Liver (tissue), 9 donors: ENCODE data around the gene RPA3. TPM values are rescaled to one million over a fixed set of nuclear protein-coding genes. Genes with fewer than 3 reads are reported as not detected.

Source experiments
- DNase-seq: peaks from one replicate; pipeline ENCODE4 v3.0.0-alpha.2; 2017; ENCODE audit warnings: low spot score
- H3K27ac ChIP-seq, 2 donors: one replicate each; pipeline ENCODE4 v1.7.0; 2013; ENCODE audit warnings: inconsistent platforms in 2 of 2, low read length in 2 of 2, control low read depth in 1 of 2, low read depth in 1 of 2, mild to moderate bottlenecking in 1 of 2
- H3K27me3 ChIP-seq, 4 donors: one replicate each; pipeline versions ENCODE4 v1.6.1 to v1.7.0; 2013; ENCODE audit warnings: low read length in 3 of 4, inconsistent platforms in 1 of 4, mild to moderate bottlenecking in 1 of 4, moderate library complexity in 1 of 4; ENCODE audit not compliant: control insufficient read depth in 4 of 4, insufficient read depth in 4 of 4
- H3K36me3 ChIP-seq, 4 donors: one replicate each; pipeline versions ENCODE4 v1.6.1 to v1.7.0; 2013; ENCODE audit warnings: low read length in 3 of 4, mild to moderate bottlenecking in 3 of 4, low read depth in 1 of 4, moderate library complexity in 1 of 4; ENCODE audit not compliant: control insufficient read depth in 4 of 4, insufficient read depth in 3 of 4
- H3K4me1 ChIP-seq, 4 donors: one replicate each; pipeline versions ENCODE4 v1.6.1 to v1.7.0; 2013; ENCODE audit warnings: low read length in 3 of 4, mild to moderate bottlenecking in 3 of 4, moderate library complexity in 1 of 4; ENCODE audit not compliant: control insufficient read depth in 4 of 4, insufficient read depth in 4 of 4
- H3K4me3 ChIP-seq, 3 donors: one replicate each; pipeline versions ENCODE4 v1.6.1 to v1.7.0; 2013; ENCODE audit warnings: low read length in 3 of 3, control low read depth in 1 of 3, low read depth in 1 of 3, mild to moderate bottlenecking in 1 of 3
- H3K9ac ChIP-seq, 2 donors: one replicate each; pipeline ENCODE4 v1.7.0; 2013; ENCODE audit warnings: low read length in 2 of 2, mild to moderate bottlenecking in 2 of 2, moderate library complexity in 2 of 2, control low read depth in 1 of 2, low read depth in 1 of 2
- H3K9me3 ChIP-seq, 4 donors: one replicate each; pipeline versions ENCODE4 v1.6.1 to v1.7.0; 2013; ENCODE audit warnings: low read length in 3 of 4; ENCODE audit not compliant: control insufficient read depth in 4 of 4
- ATF3 ChIP-seq: IDR thresholded peaks from 2 replicates; pipeline ENCODE4 v1.6.1; 2016; ENCODE audit warnings: antibody characterized with exemption
- EGR1 ChIP-seq, 2 donors: IDR thresholded peaks; 2 replicates each; pipeline ENCODE4 v1.6.1; 2016 to 2018; ENCODE audit warnings: antibody characterized with exemption in 2 of 2, low read depth in 2 of 2
- FOXA1 ChIP-seq: IDR thresholded peaks from 2 replicates; pipeline ENCODE4 v1.6.1; 2016; ENCODE audit warnings: antibody characterized with exemption
- FOXA2 ChIP-seq: IDR thresholded peaks from 2 replicates; pipeline ENCODE4 v1.6.1; 2016; ENCODE audit warnings: antibody characterized with exemption
- GABPA ChIP-seq, 2 donors: IDR thresholded peaks in 1 of 2; conservative IDR thresholded peaks in 1 of 2; 2 replicates each; pipeline ENCODE4 v1.6.1; 2016; ENCODE audit warnings: antibody characterized with exemption in 2 of 2, mild to moderate bottlenecking in 1 of 2, moderate library complexity in 1 of 2
- HNF4A ChIP-seq, 2 donors: conservative IDR thresholded peaks; 2 replicates each; pipeline ENCODE4 v1.6.1; 2016; ENCODE audit warnings: antibody characterized with exemption in 2 of 2, mild to moderate bottlenecking in 2 of 2
- HNF4G ChIP-seq: IDR thresholded peaks from 2 replicates; pipeline ENCODE4 v1.6.1; 2016; ENCODE audit warnings: antibody characterized with exemption
- JUND ChIP-seq, 2 donors: IDR thresholded peaks; 2 replicates each; pipeline ENCODE4 v1.6.1; 2016; ENCODE audit warnings: antibody characterized with exemption in 2 of 2
- NR2F2 ChIP-seq: IDR thresholded peaks from 2 replicates; pipeline ENCODE4 v1.6.1; 2016; ENCODE audit warnings: antibody characterized with exemption
- RAD21 ChIP-seq, 2 donors: IDR thresholded peaks; 2 replicates each; pipeline ENCODE4 v1.6.1; 2016; ENCODE audit warnings: antibody characterized with exemption in 2 of 2, mild to moderate bottlenecking in 2 of 2
- RXRA ChIP-seq, 2 donors: IDR thresholded peaks; 2 replicates each; pipeline ENCODE4 v1.6.1; 2017 to 2018; ENCODE audit warnings: antibody characterized with exemption in 2 of 2, mild to moderate bottlenecking in 1 of 2
- SP1 ChIP-seq: IDR thresholded peaks from 2 replicates; pipeline ENCODE4 v1.6.1; 2018; ENCODE audit warnings: antibody characterized with exemption, mild to moderate bottlenecking
- TAF1 ChIP-seq: conservative IDR thresholded peaks from 2 replicates; pipeline ENCODE4 v1.6.1; 2016; ENCODE audit warnings: antibody characterized with exemption, mild to moderate bottlenecking
- YY1 ChIP-seq: IDR thresholded peaks from 2 replicates; pipeline ENCODE4 v1.6.1; 2016; ENCODE audit warnings: antibody characterized with exemption, mild to moderate bottlenecking
- ZBTB33 ChIP-seq: IDR thresholded peaks from 2 replicates; pipeline ENCODE4 v1.6.1; 2016; ENCODE audit warnings: antibody characterized with exemption
- WGBS: extraction: QIAGEN DNeasy Blood & Tissue Kit; methylation state at CpG from one replicate; pipeline ENCODE4 v1.1.7; 2013; 5-methylcytosine and 5-hydroxymethylcytosine counted together
- polyA plus RNA-seq, 2 donors: library from polyadenylated mRNA; stranded (reverse) in 1 of 2; unstranded in 1 of 2; fragments of 200-250 nt in 1 of 2; fragments of >200 nt in 1 of 2; fragmentation: Nextera tagmentation in 1 of 2; extraction: Ambion mirVana in 1 of 2; gene quantifications; one replicate each; pipeline versions ENCODE4 v1.2.1 to v1.2.3, GENCODE V29; 2013 to 2015
- total RNA-seq, 2 donors: library from RNA; depleted of rRNA; stranded (reverse); fragments of >200 nt; gene quantifications; one replicate each; pipeline ENCODE4 v1.2.3, GENCODE V29; 2014
- TF ChIP-seq, protein P1 (sequence below): IDR thresholded peaks from 2 replicates; pipeline ENCODE4 v1.6.1; 2016; ENCODE audit warnings: antibody characterized with exemption
- TF ChIP-seq, protein P2 (sequence below): IDR thresholded peaks from 2 replicates; pipeline ENCODE4 v1.6.1; 2016; ENCODE audit warnings: antibody characterized with exemption, mild to moderate bottlenecking
- TF ChIP-seq, protein P3 (sequence below): fragments of 150-350 bp; IDR thresholded peaks from 2 replicates; pipeline ENCODE4 v1.5.1; 2017; ENCODE audit warnings: improper control_type of control experiment, low read depth, low read length; ENCODE audit not compliant: missing input control
- donor health status: healthy.
- donor health status: healthy.
- donor health status: healthy.
- donor health status: healthy.
- donor health status: healthy.

The RPA3 gene
- total and polyA plus RNA-seq, 4 donors: 13.0 to 53.1 (median 18.6) TPM

- no peak overlapping the region for H3K27ac ChIP-seq
- no peaks in the 10 kb centered on the region for H3K9me3 ChIP-seq
- 93% methylated on average over 4 of the region's 4 CpGs for WGBS
- no peaks in the 10 kb centered on the region for H3K36me3 ChIP-seq
- H3K4me3 ChIP-seq: no peak overlapping the region
- TF ChIP-seq ATF3 (no peak), RAD21 (IDR thresholded peaks at IDR 0.05) (no peak)
- no peaks in the 10 kb centered on the region for H3K27me3 ChIP-seq
- DNase-seq: no peak
- peaks cover 0 to 3% (median 0%) of the 10 kb centered on the region in 4 donors for H3K4me1 ChIP-seq
- H3K9ac ChIP-seq: no peak overlapping the region
Measured at GRCh38 chr7:7707806-7708205, 10.6 kb downstream of the RPA3 start.

GRCh38 chr7:7707246-7707645 lies 11.2 kb downstream of the RPA3 start:
- Histone ChIP-seq H3K9ac (no peak overlapping the region), H3K27ac (no peak overlapping the region), H3K4me3 (no peak overlapping the region), H3K4me1 (peaks cover 0 to 7% (median 0%) of the 10 kb centered on the region in 4 donors), H3K36me3 (no peaks in the 10 kb centered on the region), H3K9me3 (no peaks in the 10 kb centered on the region), H3K27me3 (no peaks in the 10 kb centered on the region)
- 96% methylated on average over 2 of the region's 2 CpGs for WGBS
- no peak for TF ChIP-seq FOXA2
- TF ChIP-seq HNF4A (conservative IDR thresholded peaks at IDR 0.05): no peak
- TF ChIP-seq, protein P1, sequence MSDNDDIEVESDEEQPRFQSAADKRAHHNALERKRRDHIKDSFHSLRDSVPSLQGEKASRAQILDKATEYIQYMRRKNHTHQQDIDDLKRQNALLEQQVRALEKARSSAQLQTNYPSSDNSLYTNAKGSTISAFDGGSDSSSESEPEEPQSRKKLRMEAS: no peak
- TF ChIP-seq, protein P2, sequence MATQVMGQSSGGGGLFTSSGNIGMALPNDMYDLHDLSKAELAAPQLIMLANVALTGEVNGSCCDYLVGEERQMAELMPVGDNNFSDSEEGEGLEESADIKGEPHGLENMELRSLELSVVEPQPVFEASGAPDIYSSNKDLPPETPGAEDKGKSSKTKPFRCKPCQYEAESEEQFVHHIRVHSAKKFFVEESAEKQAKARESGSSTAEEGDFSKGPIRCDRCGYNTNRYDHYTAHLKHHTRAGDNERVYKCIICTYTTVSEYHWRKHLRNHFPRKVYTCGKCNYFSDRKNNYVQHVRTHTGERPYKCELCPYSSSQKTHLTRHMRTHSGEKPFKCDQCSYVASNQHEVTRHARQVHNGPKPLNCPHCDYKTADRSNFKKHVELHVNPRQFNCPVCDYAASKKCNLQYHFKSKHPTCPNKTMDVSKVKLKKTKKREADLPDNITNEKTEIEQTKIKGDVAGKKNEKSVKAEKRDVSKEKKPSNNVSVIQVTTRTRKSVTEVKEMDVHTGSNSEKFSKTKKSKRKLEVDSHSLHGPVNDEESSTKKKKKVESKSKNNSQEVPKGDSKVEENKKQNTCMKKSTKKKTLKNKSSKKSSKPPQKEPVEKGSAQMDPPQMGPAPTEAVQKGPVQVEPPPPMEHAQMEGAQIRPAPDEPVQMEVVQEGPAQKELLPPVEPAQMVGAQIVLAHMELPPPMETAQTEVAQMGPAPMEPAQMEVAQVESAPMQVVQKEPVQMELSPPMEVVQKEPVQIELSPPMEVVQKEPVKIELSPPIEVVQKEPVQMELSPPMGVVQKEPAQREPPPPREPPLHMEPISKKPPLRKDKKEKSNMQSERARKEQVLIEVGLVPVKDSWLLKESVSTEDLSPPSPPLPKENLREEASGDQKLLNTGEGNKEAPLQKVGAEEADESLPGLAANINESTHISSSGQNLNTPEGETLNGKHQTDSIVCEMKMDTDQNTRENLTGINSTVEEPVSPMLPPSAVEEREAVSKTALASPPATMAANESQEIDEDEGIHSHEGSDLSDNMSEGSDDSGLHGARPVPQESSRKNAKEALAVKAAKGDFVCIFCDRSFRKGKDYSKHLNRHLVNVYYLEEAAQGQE: no peak
- TF ChIP-seq RAD21 (IDR thresholded peaks at IDR 0.05): no peak
- TF ChIP-seq JUND (IDR thresholded peaks at IDR 0.05): no peak
- no peak for TF ChIP-seq NR2F2
- no peak for TF ChIP-seq HNF4G
- TF ChIP-seq FOXA1: no peak
- no peak for TF ChIP-seq YY1
- TF ChIP-seq ATF3: no peak
- TF ChIP-seq SP1: no peak
- TF ChIP-seq RXRA (IDR thresholded peaks at IDR 0.05): no peak
- TF ChIP-seq ZBTB33: no peak
- TF ChIP-seq EGR1 (IDR thresholded peaks at IDR 0.05; ENCODE audit: low read depth in 2 of 2): no peak
- TF ChIP-seq TAF1: no peak
- TF ChIP-seq, protein P3, sequence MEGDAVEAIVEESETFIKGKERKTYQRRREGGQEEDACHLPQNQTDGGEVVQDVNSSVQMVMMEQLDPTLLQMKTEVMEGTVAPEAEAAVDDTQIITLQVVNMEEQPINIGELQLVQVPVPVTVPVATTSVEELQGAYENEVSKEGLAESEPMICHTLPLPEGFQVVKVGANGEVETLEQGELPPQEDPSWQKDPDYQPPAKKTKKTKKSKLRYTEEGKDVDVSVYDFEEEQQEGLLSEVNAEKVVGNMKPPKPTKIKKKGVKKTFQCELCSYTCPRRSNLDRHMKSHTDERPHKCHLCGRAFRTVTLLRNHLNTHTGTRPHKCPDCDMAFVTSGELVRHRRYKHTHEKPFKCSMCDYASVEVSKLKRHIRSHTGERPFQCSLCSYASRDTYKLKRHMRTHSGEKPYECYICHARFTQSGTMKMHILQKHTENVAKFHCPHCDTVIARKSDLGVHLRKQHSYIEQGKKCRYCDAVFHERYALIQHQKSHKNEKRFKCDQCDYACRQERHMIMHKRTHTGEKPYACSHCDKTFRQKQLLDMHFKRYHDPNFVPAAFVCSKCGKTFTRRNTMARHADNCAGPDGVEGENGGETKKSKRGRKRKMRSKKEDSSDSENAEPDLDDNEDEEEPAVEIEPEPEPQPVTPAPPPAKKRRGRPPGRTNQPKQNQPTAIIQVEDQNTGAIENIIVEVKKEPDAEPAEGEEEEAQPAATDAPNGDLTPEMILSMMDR: no peak
- TF ChIP-seq GABPA (IDR thresholded peaks at IDR 0.05 in 1 of 2, conservative IDR thresholded peaks at IDR 0.05 in 1 of 2): no peak
- DNase-seq: no peak
